Retinal pigment epithelial cell (primary cell): ENCODE data around the gene RHOC.
"Not testable (repeated sequence)": the region's sequence is repeated elsewhere in the genome, so short reads cannot be mapped to it uniquely, and the experiment has no call there.

ENCODE experiments used
- DNase-seq: peaks from one replicate; pipeline ENCODE4 v3.0.0-alpha.2; 2010; ENCODE audit warnings: low read depth
- H3K4me3 ChIP-seq: 2 replicates; pipeline ENCODE4 v1.5.1; 2011; ENCODE audit warnings: mild to moderate bottlenecking, low read length, control low read depth, moderate library complexity
- CTCF ChIP-seq: conservative IDR thresholded peaks from 2 replicates; pipeline ENCODE4 v1.5.1; 2011; ENCODE audit warnings: low read depth, low read length, control low read depth, inconsistent platforms

RHOC gene

GRCh38 chr1:112722601-112723510 is 15.9 kb upstream of the RHOC start:
- peak; percentile 11 for TF ChIP-seq CTCF
- no peak overlapping the region for H3K4me3 ChIP-seq
- DNase-seq = peak; percentile 30

DNA sequence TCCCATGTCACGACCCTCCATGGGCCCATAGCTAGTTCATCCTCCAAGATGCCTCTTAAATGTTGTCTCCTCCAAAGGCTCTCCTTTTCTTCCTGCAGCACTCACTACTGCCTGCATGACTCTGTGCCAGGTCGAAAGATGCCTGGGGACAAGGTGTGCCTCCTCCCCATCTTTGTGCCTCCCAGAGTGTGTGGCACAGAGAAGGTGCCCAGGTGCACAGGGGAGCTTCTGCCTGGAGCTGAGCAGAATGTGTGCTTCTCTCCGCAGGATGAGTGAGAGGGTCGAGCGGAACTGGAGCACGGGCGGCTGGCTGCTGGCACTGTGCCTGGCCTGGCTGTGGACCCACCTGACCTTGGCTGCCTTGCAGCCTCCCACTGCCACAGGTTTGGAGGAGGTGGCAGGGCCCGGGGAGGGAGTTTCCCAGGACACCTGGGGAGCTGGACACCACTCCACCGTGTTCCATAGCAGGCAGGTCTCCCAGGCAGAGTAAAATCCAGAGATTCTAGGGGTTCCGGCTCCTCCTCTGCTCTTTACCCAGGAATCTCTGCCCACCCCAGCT is 15.1 kb upstream of the RHOC start:
- no peak for TF ChIP-seq CTCF
- no peak overlapping the region for H3K4me3 ChIP-seq

DNA sequence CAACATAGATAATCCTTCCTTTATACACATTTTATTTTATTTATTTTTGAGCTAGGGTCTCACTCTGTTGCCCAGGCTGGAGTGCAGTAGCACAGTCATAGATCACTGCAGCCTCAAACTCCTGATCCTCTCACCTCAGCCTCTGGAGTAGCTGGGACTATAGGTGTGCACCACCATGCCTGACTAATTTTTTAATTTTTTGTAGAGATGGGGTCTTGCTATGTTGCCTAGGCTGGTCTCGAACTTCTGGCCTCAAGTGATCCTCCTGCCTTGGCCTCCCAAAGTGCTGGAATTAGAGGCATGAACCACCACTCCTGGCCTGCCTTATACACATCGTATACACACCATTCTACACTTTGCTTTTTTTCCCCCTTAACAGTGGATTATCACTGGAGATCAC is 14.4 kb upstream of the RHOC start:
- H3K4me3 ChIP-seq, DNase-seq: not testable (repeated sequence)

More for the DNA sequence above, 15.1 kb upstream of the RHOC start:
- DNase-seq = no peak

- no peak for TF ChIP-seq CTCF
- H3K4me3 ChIP-seq = no peak overlapping the region
- no peak for DNase-seq
These were observed 13.9 kb upstream of the RHOC start for GRCh38 chr1:112720800-112721199.

- no peak overlapping the region for H3K4me3 ChIP-seq
- no peak for TF ChIP-seq CTCF
- no peak for DNase-seq
These were observed 12.8 kb upstream of the RHOC start for GRCh38 chr1:112719706-112720105.

- TF ChIP-seq CTCF = peak; percentile 91
- peak overlapping the region; percentile 8 for H3K4me3 ChIP-seq
- no peak for DNase-seq
These were observed 11.9 kb upstream of the RHOC start for GRCh38 chr1:112718691-112719418.

- no peak overlapping the region for H3K4me3 ChIP-seq
- no peak for TF ChIP-seq CTCF
- no peak for DNase-seq
These were observed 10.4 kb upstream of the RHOC start for GRCh38 chr1:112717263-112717873.
